Ovary (tissue), 3 donors: Measurements from ENCODE around the gene ARHGEF19.

Experiments
- CTCF ChIP-seq, 3 donors: fragments of 450-650 bp in 2 of 3; fragments of 200-600 bp in 1 of 3; IDR thresholded peaks; one replicate each; pipeline versions ENCODE4 v1.5.1 to v1.8.0; 2016 to 2022; ENCODE audit warnings: antibody characterized with exemption in 3 of 3, mild to moderate bottlenecking in 1 of 3
- EP300 ChIP-seq: sonication (generic); formaldehyde crosslinking; IDR thresholded peaks from one replicate; pipeline ENCODE4 v1.6.1; 2017; ENCODE audit warnings: antibody characterized with exemption
- POLR2A ChIP-seq: fragments of 450-650 bp; IDR thresholded peaks from one replicate; pipeline ENCODE4 v1.6.1; 2017; ENCODE audit warnings: antibody characterized with exemption, mild to moderate bottlenecking, moderate library complexity
- donor health status: DM: no; HTN: no; CAD: no.

DNA sequence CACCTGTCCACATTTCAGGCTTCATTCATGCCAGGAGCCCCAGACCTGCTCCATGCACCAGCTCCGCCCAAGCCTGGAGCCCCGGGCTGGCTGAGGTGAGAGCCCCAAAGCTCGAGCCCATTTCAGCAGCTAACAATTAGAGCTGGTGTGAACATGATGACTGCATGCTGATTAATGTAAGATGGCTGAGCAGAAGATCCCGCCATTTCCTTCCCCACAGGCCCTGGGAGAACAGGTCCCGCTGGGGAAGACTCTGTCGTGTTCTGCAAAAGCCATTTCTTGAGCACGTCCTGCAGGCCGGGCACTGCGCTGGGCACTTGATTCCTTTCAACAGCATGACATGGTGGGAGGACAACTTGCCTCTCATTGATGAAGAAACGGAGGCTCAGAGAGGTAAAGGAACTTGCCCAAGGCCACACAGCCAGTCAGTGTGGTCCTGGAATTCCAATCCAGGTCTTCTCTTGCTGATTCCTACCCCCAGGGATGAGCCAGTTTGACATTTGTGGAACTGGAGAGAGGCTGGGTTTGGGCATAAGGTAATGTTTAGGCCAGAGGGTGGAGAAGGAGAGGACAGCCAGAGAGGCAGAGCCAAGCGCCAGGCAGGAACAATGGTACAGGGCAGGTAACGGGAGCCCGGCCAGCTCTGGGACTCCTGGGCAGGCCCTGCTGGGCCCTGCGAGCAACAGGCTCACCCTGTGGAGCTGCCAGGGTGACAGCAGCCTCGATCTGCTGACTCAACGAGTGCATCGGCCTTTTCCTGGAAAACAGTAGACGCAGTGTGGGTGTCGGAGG is 28.5 kb downstream of the ARHGEF19 start:
- TF ChIP-seq CTCF (IDR thresholded peaks at IDR 0.05) (no peak), EP300 (no peak), POLR2A (no peak)
